Fibroblast of mammary gland (primary cell): ENCODE data around the gene BARHL2.

Experiments used
- DNase-seq: peaks from one replicate; pipeline ENCODE4 v3.0.0-alpha.2; 2010; ENCODE audit warnings: low read depth
- H3K4me3 ChIP-seq: 2 replicates; pipeline ENCODE4 v1.5.1; 2011; ENCODE audit warnings: low read depth, mild to moderate bottlenecking, low read length, moderate library complexity; ENCODE audit not compliant: control insufficient read depth
- CTCF ChIP-seq: conservative IDR thresholded peaks from 2 replicates; pipeline ENCODE4 v1.5.1; 2011; ENCODE audit warnings: low read depth, low read length, inconsistent platforms; ENCODE audit not compliant: control insufficient read depth, insufficient read depth

BARHL2 gene

GRCh38 chr1:90724926-90725656, 8.0 kb upstream of the BARHL2 start:
- no peak overlapping the region for H3K4me3 ChIP-seq
- DNase-seq = no peak
- TF ChIP-seq CTCF = no peak

DNA sequence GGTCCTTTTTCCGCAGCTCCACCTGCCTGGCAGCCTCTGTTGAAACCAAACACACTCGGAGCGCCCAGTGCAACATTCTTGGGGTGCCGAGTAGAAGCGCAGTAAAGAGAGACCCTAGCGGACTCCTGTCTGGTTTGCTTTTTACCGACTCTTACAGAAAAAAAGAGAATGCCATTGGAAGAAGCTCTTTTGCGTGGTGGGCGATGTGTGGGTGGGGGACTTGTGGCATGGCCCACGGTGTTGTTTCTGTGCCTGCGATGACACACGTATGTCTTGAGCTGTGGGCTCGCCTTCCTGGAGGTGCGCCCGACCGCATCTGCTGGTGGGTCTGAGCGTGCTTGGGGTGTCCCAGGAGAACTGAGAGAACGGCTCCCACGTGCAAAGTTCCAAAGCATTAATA, 7.3 kb upstream of the BARHL2 start:
- no peak overlapping the region for H3K4me3 ChIP-seq
- DNase-seq = no peak
- TF ChIP-seq CTCF = no peak

GRCh38 chr1:90723590-90724108, 6.5 kb upstream of the BARHL2 start:
- no peak overlapping the region for H3K4me3 ChIP-seq
- DNase-seq = no peak
- TF ChIP-seq CTCF = no peak

GRCh38 chr1:90722874-90723589, 5.9 kb upstream of the BARHL2 start:
- no peak overlapping the region for H3K4me3 ChIP-seq
- no peak for TF ChIP-seq CTCF
- DNase-seq = no peak

- TF ChIP-seq CTCF = peak; percentile 92
These were observed 4.4 kb upstream of the BARHL2 start for GRCh38 chr1:90721210-90722194.

GRCh38 chr1:90720145-90720636, 3.1 kb upstream of the BARHL2 start:
- no peak for DNase-seq
- TF ChIP-seq CTCF = no peak
- H3K4me3 ChIP-seq = no peak overlapping the region

More at GRCh38 chr1:90721210-90722194, 4.4 kb upstream of the BARHL2 start:
- peak; percentile 54 for DNase-seq
- no peak overlapping the region for H3K4me3 ChIP-seq
